HG03064 (cell line): ENCODE data around the gene PGR.
"Not testable (repeated sequence)": the region's sequence is repeated elsewhere in the genome, so short reads cannot be mapped to it uniquely, and the experiment has no call there.

Experiments
- ATAC-seq: cut with Tn5 transposase; IDR thresholded peaks from one replicate; pipeline ENCODE4 v1.9.1; 2021; ENCODE audit warnings: low read depth; ENCODE audit not compliant: unreplicated experiment

The PGR gene

GRCh38 chr11:101013702-101014101 lies 115.9 kb downstream of the PGR start:
- not testable (repeated sequence) for ATAC-seq

- ATAC-seq: no peak
Observed at GRCh38 chr11:101011881-101012280, 117.7 kb downstream of the PGR start.

GRCh38 chr11:101010899-101011298 lies 118.7 kb downstream of the PGR start:
- ATAC-seq: no peak

GRCh38 chr11:101009690-101010055 lies 119.9 kb downstream of the PGR start:
- no peak for ATAC-seq

- ATAC-seq: no peak
Observed at GRCh38 chr11:101008961-101009689, 120.5 kb downstream of the PGR start.

GRCh38 chr11:101003468-101003867 lies 126.1 kb downstream of the PGR start:
- no peak for ATAC-seq

GRCh38 chr11:100999756-101000155 lies 129.9 kb downstream of the PGR start:
- ATAC-seq: no peak

GRCh38 chr11:100994966-100995365 lies 134.6 kb downstream of the PGR start:
- ATAC-seq: no peak

- no peak for ATAC-seq
Observed at GRCh38 chr11:100991541-100991940, 138.1 kb downstream of the PGR start.

GRCh38 chr11:100990931-100991330 lies 138.7 kb downstream of the PGR start:
- no peak for ATAC-seq

GRCh38 chr11:100984668-100985067 lies 144.9 kb downstream of the PGR start:
- ATAC-seq: no peak

- no peak for ATAC-seq
Observed at GRCh38 chr11:100981196-100981824, 148.3 kb downstream of the PGR start.

- ATAC-seq: no peak
Observed at GRCh38 chr11:100980156-100980555, 149.5 kb downstream of the PGR start.
